Measurements from ENCODE around the gene OPRL1. TPM values are rescaled to one million over a fixed set of nuclear protein-coding genes. Genes with fewer than 3 reads are reported as not detected.
"Not testable (repeated sequence)": the region's sequence is repeated elsewhere in the genome, so short reads cannot be mapped to it uniquely, and the experiment has no call there.

The OPRL1 gene
- total and polyA plus RNA-seq, 2 donors (not counting 1 experiment from before 2014, with no cell fraction given) = 0.49 to 4.1 TPM

- Histone ChIP-seq H2AFZ (ENCODE audit: low read length) (no peak overlapping the region), H3K36me3 (ENCODE audit: control insufficient read depth, insufficient read depth, low read length) (no peaks in the 10 kb centered on the region), H3K4me3 (replicated peaks in 1 of 4; ENCODE audit: control extremely low read depth in 1 of 4, insufficient read depth in 1 of 4, low read depth in 3 of 4, low read length in 4 of 4) (no peak overlapping the region), H3K79me2 (ENCODE audit: control insufficient read depth, insufficient read depth, low read length) (no peaks in the 10 kb centered on the region), H3K4me1 (ENCODE audit: control insufficient read depth, extremely low read depth, insufficient read depth, low read length) (no peaks in the 10 kb centered on the region), H3K9me3 (ENCODE audit: control insufficient read depth, insufficient read depth, low read depth, low read length) (no peaks in the 10 kb centered on the region), H3K4me2 (ENCODE audit: extremely low read depth, insufficient read depth, low read length) (no peak overlapping the region), H3K27ac (ENCODE audit: insufficient read depth, low read length) (no peak overlapping the region), H3K27me3 (ENCODE audit: control insufficient read depth, insufficient read depth, low read length) (peaks cover 2% of the 10 kb centered on the region), H4K20me1 (ENCODE audit: control insufficient read depth, extremely low read depth, insufficient read depth, low read length) (no peaks in the 10 kb centered on the region), H3K9ac (ENCODE audit: insufficient read depth, low read length) (no peak overlapping the region)
- TF ChIP-seq CTCF (conservative IDR thresholded peaks at IDR 0.05 in 1 of 2, IDR thresholded peaks at IDR 0.05 in 1 of 2; ENCODE audit: low read depth in 1 of 2, low read length in 2 of 2) (no peak), EZH2 (IDR thresholded peaks at IDR 0.05; ENCODE audit: low read length, missing control alignments) (no peak)
- no peak for DNase-seq (ENCODE audit: low read depth in 2 of 2)
Measured at GRCh38 chr20:64116016-64116415, 36.1 kb downstream of the OPRL1 start.

GRCh38 chr20:64116541-64117431 lies 36.9 kb downstream of the OPRL1 start:
- no peak overlapping the region for H3K4me2 ChIP-seq (ENCODE audit: extremely low read depth, insufficient read depth, low read length)
- H3K4me1 ChIP-seq (ENCODE audit: control insufficient read depth, extremely low read depth, insufficient read depth, low read length) = no peaks in the 10 kb centered on the region
- no peaks in the 10 kb centered on the region for H3K79me2 ChIP-seq (ENCODE audit: control insufficient read depth, insufficient read depth, low read length)
- no peak overlapping the region for H3K4me3 ChIP-seq (replicated peaks in 1 of 4; ENCODE audit: control extremely low read depth in 1 of 4, insufficient read depth in 1 of 4, low read depth in 3 of 4, low read length in 4 of 4)
- H3K27me3 ChIP-seq (ENCODE audit: control insufficient read depth, insufficient read depth, low read length) = peaks cover 2% of the 10 kb centered on the region
- no peaks in the 10 kb centered on the region for H4K20me1 ChIP-seq (ENCODE audit: control insufficient read depth, extremely low read depth, insufficient read depth, low read length)
- H2AFZ ChIP-seq (ENCODE audit: low read length) = no peak overlapping the region
- H3K9ac ChIP-seq (ENCODE audit: insufficient read depth, low read length) = no peak overlapping the region
- TF ChIP-seq EZH2 (IDR thresholded peaks at IDR 0.05; ENCODE audit: low read length, missing control alignments) = no peak
- TF ChIP-seq CTCF (conservative IDR thresholded peaks at IDR 0.05 in 1 of 2, IDR thresholded peaks at IDR 0.05 in 1 of 2; ENCODE audit: low read depth in 1 of 2, low read length in 2 of 2) = no peak
- no peaks in the 10 kb centered on the region for H3K9me3 ChIP-seq (ENCODE audit: control insufficient read depth, insufficient read depth, low read depth, low read length)
- no peak overlapping the region for H3K27ac ChIP-seq (ENCODE audit: insufficient read depth, low read length)
- H3K36me3 ChIP-seq (ENCODE audit: control insufficient read depth, insufficient read depth, low read length) = no peaks in the 10 kb centered on the region
- no peak for DNase-seq (ENCODE audit: low read depth in 2 of 2)

GRCh38 chr20:64117432-64117777 lies 37.5 kb downstream of the OPRL1 start:
- not testable (repeated sequence) for H3K27ac ChIP-seq (ENCODE audit: insufficient read depth, low read length); H2AFZ ChIP-seq (ENCODE audit: low read length); H3K4me3 ChIP-seq (replicated peaks in 1 of 4; ENCODE audit: control extremely low read depth in 1 of 4, insufficient read depth in 1 of 4, low read depth in 3 of 4, low read length in 4 of 4); H3K36me3 ChIP-seq (ENCODE audit: control insufficient read depth, insufficient read depth, low read length); H3K9me3 ChIP-seq (ENCODE audit: control insufficient read depth, insufficient read depth, low read depth, low read length); H3K27me3 ChIP-seq (ENCODE audit: control insufficient read depth, insufficient read depth, low read length); H3K4me1 ChIP-seq (ENCODE audit: control insufficient read depth, extremely low read depth, insufficient read depth, low read length); H4K20me1 ChIP-seq (ENCODE audit: control insufficient read depth, extremely low read depth, insufficient read depth, low read length); H3K4me2 ChIP-seq (ENCODE audit: extremely low read depth, insufficient read depth, low read length); H3K79me2 ChIP-seq (ENCODE audit: control insufficient read depth, insufficient read depth, low read length); DNase-seq (ENCODE audit: low read depth in 2 of 2); H3K9ac ChIP-seq (ENCODE audit: insufficient read depth, low read length)
